Body of pancreas (tissue), 4 donors: ENCODE measurements around the gene CLEC9A. TPM values are rescaled to one million over a fixed set of nuclear protein-coding genes. Genes with fewer than 3 reads are reported as not detected.
A peak's percentile ranks its signal among the peaks of the same experiment; 100 is the strongest.

ENCODE experiments used
- ATAC-seq: fragments of 150-250 bp; one replicate; pipeline ENCODE4 v1.9.1; 2016
- DNase-seq, 4 donors: peaks; one replicate each; pipeline ENCODE4 v3.0.0-alpha.2; 2019
- H3K27ac ChIP-seq, 4 donors: fragments of 200-600 bp; sonication (generic); 1 replicate in 3 of 4; 2 replicates in 1 of 4; pipeline versions ENCODE4 v1.5.1 to v1.6.1; 2016 to 2019; ENCODE audit warnings: mild to moderate bottlenecking in 1 of 4, mixed read lengths in 1 of 4, moderate library complexity in 1 of 4
- H3K27me3 ChIP-seq, 2 donors: fragments of 200-600 bp; sonication (generic); one replicate each; pipeline ENCODE4 v1.6.0; 2016; ENCODE audit warnings: mild to moderate bottlenecking in 1 of 2
- H3K36me3 ChIP-seq, 2 donors: fragments of 200-600 bp; sonication (generic); replicated peaks in 1 of 2; 2 replicates each; pipeline ENCODE4 v1.5.1; 2016; ENCODE audit warnings: low read depth in 2 of 2; ENCODE audit not compliant: insufficient read depth in 1 of 2
- H3K4me1 ChIP-seq: fragments of 200-600 bp; sonication (generic); one replicate; pipeline ENCODE4 v1.6.0; 2016
- H3K4me3 ChIP-seq, 2 donors: fragments of 200-600 bp; sonication (generic); 1 replicate in 1 of 2; 2 replicates in 1 of 2; pipeline ENCODE4 v1.5.1; 2016 to 2019
- H3K9me3 ChIP-seq, 3 donors: fragments of 200-600 bp; sonication (generic); 1 replicate in 2 of 3; 2 replicates in 1 of 3; pipeline ENCODE4 v1.5.1; 2016
- CTCF ChIP-seq, 7 experiments: fragments of 450-650 bp in 4 of 7; fragments of 200-600 bp in 3 of 7; sonication (generic) in 3 of 7; IDR thresholded peaks; one replicate each; pipeline ENCODE4 v1.5.1; 2016 to 2019; ENCODE audit warnings: antibody characterized with exemption in 7 of 7
- POLR2A ChIP-seq, 3 donors: fragments of 450-650 bp; IDR thresholded peaks; one replicate each; pipeline ENCODE4 v1.6.1; 2016; ENCODE audit warnings: antibody characterized with exemption in 3 of 3, mild to moderate bottlenecking in 2 of 3
- WGBS, 2 donors: methylation state at CpG; one replicate each; pipeline ENCODE4 v1.1.5; 2017; 5-methylcytosine and 5-hydroxymethylcytosine counted together
- intact Hi-C: fragments of 100-400 bp; cut with DNase I; formaldehyde crosslinking; loops from one replicate; pipeline ENCODE4 v1.15.1; 2023
- total RNA-seq, 2 donors: library from RNA; depleted of rRNA; stranded (reverse); fragments of >200 nt; gene quantifications; one replicate each; pipeline ENCODE4 v1.1.0, GENCODE V29; 2016

CLEC9A gene
- total RNA-seq, 2 donors from 2014 or later: 0.26 TPM; not detected in 1

GRCh38 chr12:10088031-10088430 lies 57.5 kb downstream of the CLEC9A start:
- Histone ChIP-seq H3K4me3 (no peak overlapping the region), H3K36me3 (no peaks in the 10 kb centered on the region), H3K9me3 (no peaks in the 10 kb centered on the region), H3K4me1 (no peaks in the 10 kb centered on the region), H3K27ac (no peak overlapping the region), H3K27me3 (no peaks in the 10 kb centered on the region)
- DNase-seq (no peak), ATAC-seq (no peak)
- TF ChIP-seq POLR2A (IDR thresholded peaks at IDR 0.05) (no peak), CTCF (IDR thresholded peaks at IDR 0.05) (no peak)
- intact Hi-C loops: no loop called here

GRCh38 chr12:10088955-10089900 lies 58.7 kb downstream of the CLEC9A start:
- TF ChIP-seq POLR2A (IDR thresholded peaks at IDR 0.05) (no peak), CTCF (IDR thresholded peaks at IDR 0.05) (no peak)
- Histone ChIP-seq H3K4me1 (no peaks in the 10 kb centered on the region), H3K4me3 (no peak overlapping the region), H3K27ac (no peak overlapping the region), H3K27me3 (no peaks in the 10 kb centered on the region), H3K9me3 (no peaks in the 10 kb centered on the region), H3K36me3 (no peaks in the 10 kb centered on the region)
- DNase-seq (no peak), ATAC-seq (no peak)
- intact Hi-C loops: no loop called here
- 36 to 45% methylated on average over 8 of the region's 8 CpGs for WGBS, 2 donors

- 41 to 51% methylated on average over 4 of the region's 4 CpGs for WGBS, 2 donors
- no peaks in the 10 kb centered on the region for H3K4me1 ChIP-seq
- ATAC-seq: no peak
- H3K27ac ChIP-seq: peak overlapping the region in 1 of 4 donors; percentile 37
- no peak for DNase-seq
- no peaks in the 10 kb centered on the region for H3K27me3 ChIP-seq
- H3K9me3 ChIP-seq: no peaks in the 10 kb centered on the region
- no peak overlapping the region for H3K4me3 ChIP-seq
- intact Hi-C loops: no loop called here
- TF ChIP-seq POLR2A (IDR thresholded peaks at IDR 0.05) (no peak), CTCF (IDR thresholded peaks at IDR 0.05) (no peak)
- H3K36me3 ChIP-seq: no peaks in the 10 kb centered on the region
Measured at GRCh38 chr12:10094646-10095395, 64.3 kb downstream of the CLEC9A start.

- DNase-seq: no peak
- 77 to 79% methylated on average over 3 of the region's 3 CpGs for WGBS, 2 donors
- Histone ChIP-seq H3K27me3 (no peaks in the 10 kb centered on the region), H3K9me3 (no peaks in the 10 kb centered on the region), H3K4me3 (no peak overlapping the region), H3K4me1 (no peaks in the 10 kb centered on the region), H3K36me3 (no peaks in the 10 kb centered on the region), H3K27ac (no peak overlapping the region)
- intact Hi-C loops: no loop called here
- no peak for TF ChIP-seq POLR2A (IDR thresholded peaks at IDR 0.05)
- no peak for TF ChIP-seq CTCF (IDR thresholded peaks at IDR 0.05)
- ATAC-seq: no peak
Measured at GRCh38 chr12:10095971-10096370, 65.5 kb downstream of the CLEC9A start.
